ENCODE data around the gene FAM222B.
"Not testable (repeated sequence)": the region's sequence is repeated elsewhere in the genome, so short reads cannot be mapped to it uniquely, and the experiment has no call there.

Gene FAM222B

GRCh38 chr17:28725660-28726225 lies 116.8 kb downstream of the FAM222B start:
- FAIRE-seq = no peak

GRCh38 chr17:28725166-28725659 lies 117.4 kb downstream of the FAM222B start:
- peak; percentile 92 for FAIRE-seq

GRCh38 chr17:28724500-28725165 lies 118.0 kb downstream of the FAM222B start:
- FAIRE-seq = no peak

GRCh38 chr17:28723836-28724499 lies 118.6 kb downstream of the FAM222B start:
- FAIRE-seq = not testable (repeated sequence)

GRCh38 chr17:28723159-28723835 lies 119.3 kb downstream of the FAM222B start:
- no peak for FAIRE-seq

GRCh38 chr17:28722417-28723158 lies 120.0 kb downstream of the FAM222B start:
- no peak for FAIRE-seq

- FAIRE-seq = not testable (repeated sequence)
Measured at GRCh38 chr17:28720997-28721329, 121.6 kb downstream of the FAM222B start.

- no peak for FAIRE-seq
Measured at GRCh38 chr17:28720247-28720996, 122.2 kb downstream of the FAM222B start.

GRCh38 chr17:28719021-28719433 lies 123.6 kb downstream of the FAM222B start:
- FAIRE-seq = no peak

GRCh38 chr17:28718333-28719020 lies 124.1 kb downstream of the FAM222B start:
- FAIRE-seq = no peak

- FAIRE-seq = no peak
Measured at GRCh38 chr17:28717578-28718332, 124.8 kb downstream of the FAM222B start, which contains the start of gene RAB34. Gene RAB34, minus strand, starts transcription at chr17:28717868. Its CDS starts 602 bp downstream, at chr17:28717266.

GRCh38 chr17:28716740-28717577 lies 125.6 kb downstream of the FAM222B start:
- FAIRE-seq = no peak

- FAIRE-seq = no peak
Measured at GRCh38 chr17:28715217-28715616, 127.4 kb downstream of the FAM222B start.

GRCh38 chr17:28714281-28714680 lies 128.3 kb downstream of the FAM222B start:
- no peak for FAIRE-seq

GRCh38 chr17:28712705-28713415 lies 129.7 kb downstream of the FAM222B start:
- FAIRE-seq = no peak

GRCh38 chr17:28712032-28712704 lies 130.4 kb downstream of the FAM222B start:
- FAIRE-seq = no peak

GRCh38 chr17:28711723-28712031 lies 130.9 kb downstream of the FAM222B start, which contains the start of gene PROCA1:
Gene PROCA1, minus strand, starts transcription at chr17:28711888. Its CDS starts 228 bp downstream, at chr17:28711660.
- no peak for FAIRE-seq

Data from G401.6 (cell line).